T-helper 2 cell treated with Interferon-gamma antibody and Interleukin-4, amounts not matched to agents 100 ng/mL and 5 ng/mL, for 36 hours (primary cell): ENCODE measurements around the gene DNAJC30. TPM values are rescaled to one million over a fixed set of nuclear protein-coding genes. Genes with fewer than 3 reads are reported as not detected.

Experiments used
- intact Hi-C: fragments of 100-400 bp; cut with micrococcal nuclease; formaldehyde crosslinking; loops from one replicate; pipeline ENCODE4 v1.15.1; 2023
- total RNA-seq: library from RNA; stranded (reverse); gene quantifications from 2 replicates; pipeline ENCODE4 v1.2.3, GENCODE V29; 2022

The DNAJC30 gene
- total RNA-seq, 1 donor from 2014 or later = 8.5 TPM

- intact Hi-C loops = no loop called here
Measured at GRCh38 chr7:73650524-73650923, 32.7 kb downstream of the DNAJC30 start.

GRCh38 chr7:73649576-73649975 is 33.7 kb downstream of the DNAJC30 start:
- intact Hi-C loops = no loop called here

- intact Hi-C loops = no loop called here
Measured at GRCh38 chr7:73648593-73649332, 34.5 kb downstream of the DNAJC30 start.

GRCh38 chr7:73647725-73648592 is 35.3 kb downstream of the DNAJC30 start:
- intact Hi-C loops = no loop called here

- intact Hi-C loops = no loop called here
Measured at GRCh38 chr7:73646785-73647724, 36.2 kb downstream of the DNAJC30 start.

- intact Hi-C loops = no loop called here
Measured at GRCh38 chr7:73645643-73646174, 37.5 kb downstream of the DNAJC30 start.

- intact Hi-C loops = no loop called here
Measured at GRCh38 chr7:73644688-73645286, 38.5 kb downstream of the DNAJC30 start.

GRCh38 chr7:73642834-73643233 is 40.4 kb downstream of the DNAJC30 start:
- intact Hi-C loops = no loop called here

- intact Hi-C loops = no loop called here
Measured at GRCh38 chr7:73638911-73639310, 44.3 kb downstream of the DNAJC30 start.

GRCh38 chr7:73635428-73636200 is 47.6 kb downstream of the DNAJC30 start:
- intact Hi-C loops = no loop called here

GRCh38 chr7:73633844-73634243 is 49.4 kb downstream of the DNAJC30 start:
- intact Hi-C loops = no loop called here

- intact Hi-C loops = no loop called here
Measured at GRCh38 chr7:73633323-73633722, 49.9 kb downstream of the DNAJC30 start.

GRCh38 chr7:73631558-73631957 is 51.7 kb downstream of the DNAJC30 start:
- intact Hi-C loops = no loop called here

Other genes starting within 250 kb of the DNAJC30 start
- gene FZD9, start 249.7 kb downstream of the DNAJC30 start, total RNA-seq = not detected in 2 replicates
- 103 and 105 TPM in 2 replicates for gene BAZ1B, start 161.2 kb downstream of the DNAJC30 start, total RNA-seq
- 82.8 and 88.8 TPM in 2 replicates for gene BCL7B, start 125.8 kb downstream of the DNAJC30 start, total RNA-seq
- 28.1 and 28.8 TPM in 2 replicates for gene TBL2, start 104.9 kb downstream of the DNAJC30 start, total RNA-seq
- not detected in 2 replicates for gene MLXIPL, start 58.9 kb downstream of the DNAJC30 start, total RNA-seq
- gene VPS37D, start 15.6 kb downstream of the DNAJC30 start, total RNA-seq = 0.14 TPM in 1 of 2 replicates, not detected in the other
- 64.3 and 66.8 TPM in 2 replicates for gene BUD23, start 144 bp upstream of the DNAJC30 start, total RNA-seq
- 8.7 and 10.0 TPM in 2 replicates for gene STX1A, start 36.2 kb upstream of the DNAJC30 start, total RNA-seq
- 15.5 and 17.9 TPM in 2 replicates for gene ABHD11, start 55.3 kb upstream of the DNAJC30 start, total RNA-seq
- gene CLDN3, start 86.8 kb upstream of the DNAJC30 start, total RNA-seq = not detected in 2 replicates
- not detected in 2 replicates for gene CLDN4, start 147.5 kb upstream of the DNAJC30 start, total RNA-seq
- gene METTL27, start 159.1 kb upstream of the DNAJC30 start, total RNA-seq = 2.6 and 2.7 TPM in 2 replicates
- not detected in 2 replicates for gene TMEM270, start 177.7 kb upstream of the DNAJC30 start, total RNA-seq